Thyroid gland (tissue), 4 donors: ENCODE measurements around the gene COTL1. TPM values are rescaled to one million over a fixed set of nuclear protein-coding genes. Genes with fewer than 3 reads are reported as not detected.

Experiments used
- DNase-seq, 2 donors: peaks; one replicate each; pipeline ENCODE4 v3.0.0-alpha.2; 2019
- H3K27ac ChIP-seq, 3 donors: fragments of 200-600 bp; sonication (generic); 1 replicate in 2 of 3; 2 replicates in 1 of 3; pipeline ENCODE4 v1.5.1; 2016 to 2019; ENCODE audit warnings: mild to moderate bottlenecking in 1 of 3, moderate library complexity in 1 of 3
- H3K27me3 ChIP-seq: fragments of 200-600 bp; sonication (generic); one replicate; pipeline ENCODE4 v1.5.1; 2019
- H3K36me3 ChIP-seq, 2 donors: fragments of 200-600 bp; sonication (generic); one replicate each; pipeline ENCODE4 v1.5.1; 2016 to 2019
- H3K4me1 ChIP-seq, 2 donors: fragments of 200-600 bp; sonication (generic); one replicate each; pipeline ENCODE4 v1.5.1; 2017 to 2019
- H3K4me3 ChIP-seq, 3 donors: fragments of 200-600 bp; sonication (generic); replicated peaks in 1 of 3; 1 replicate in 2 of 3; 2 replicates in 1 of 3; pipeline ENCODE4 v1.5.1; 2016; ENCODE audit warnings: mild to moderate bottlenecking in 1 of 3
- H3K9me3 ChIP-seq: fragments of 200-600 bp; sonication (generic); one replicate; pipeline ENCODE4 v1.5.1; 2017
- CTCF ChIP-seq, 6 experiments: fragments of 200-600 bp in 3 of 6; fragments of 450-650 bp in 3 of 6; sonication (generic) in 3 of 6; IDR thresholded peaks; one replicate each; pipeline ENCODE4 v1.5.1; 2016 to 2019; ENCODE audit warnings: antibody characterized with exemption in 6 of 6, mild to moderate bottlenecking in 2 of 6, inconsistent platforms in 1 of 6, moderate library complexity in 1 of 6
- POLR2A ChIP-seq, 2 donors: fragments of 450-650 bp; IDR thresholded peaks; one replicate each; pipeline ENCODE4 v1.6.1; 2017; ENCODE audit warnings: antibody characterized with exemption in 2 of 2, mild to moderate bottlenecking in 2 of 2, moderate library complexity in 1 of 2
- WGBS, 2 donors: methylation state at CpG; one replicate each; pipeline ENCODE4 v1.1.5; 2017; 5-methylcytosine and 5-hydroxymethylcytosine counted together
- intact Hi-C: fragments of 100-400 bp; cut with DNase I; formaldehyde crosslinking; loops from one replicate; pipeline ENCODE4 v1.15.1; 2023
- total RNA-seq, 4 donors: library from RNA; depleted of rRNA; stranded (reverse); fragments of >200 nt; gene quantifications; one replicate each; pipeline ENCODE4 v1.2.3, GENCODE V29; 2016

The COTL1 gene
- total RNA-seq, 4 donors from 2014 or later, result 26.0 to 39.7 (median 31.4) TPM

- DNase-seq, result peak; percentile 82 to 86
- intact Hi-C loops, result no loop called here
- H3K27ac ChIP-seq, result peak overlapping the region; percentile 49 to 76 (median 70)
- no peaks in the 10 kb centered on the region for H3K27me3 ChIP-seq
- H3K4me1 ChIP-seq, result peaks cover 0 to 7% of the 10 kb centered on the region in 2 donors
- H3K9me3 ChIP-seq, result no peaks in the 10 kb centered on the region
- TF ChIP-seq POLR2A (IDR thresholded peaks at IDR 0.05), result no peak
- TF ChIP-seq CTCF (IDR thresholded peaks at IDR 0.05), result peak in 4 of 6 experiments; percentile 19 to 54 (median 36)
- no peaks in the 10 kb centered on the region for H3K36me3 ChIP-seq
- no peak overlapping the region for H3K4me3 ChIP-seq
- WGBS, 2 donors, result 37 to 38% methylated on average over 9 to 12 of the region's 12 CpGs
Observed at GRCh38 chr16:84574191-84574590, 43.7 kb downstream of the COTL1 start.

GRCh38 chr16:84572096-84572495 lies 45.8 kb downstream of the COTL1 start:
- TF ChIP-seq POLR2A (IDR thresholded peaks at IDR 0.05) (no peak), CTCF (IDR thresholded peaks at IDR 0.05) (no peak)
- H3K9me3 ChIP-seq, result no peaks in the 10 kb centered on the region
- H3K4me1 ChIP-seq, result peaks cover 0 to 6% of the 10 kb centered on the region in 2 donors
- no peaks in the 10 kb centered on the region for H3K27me3 ChIP-seq
- no peak overlapping the region for H3K27ac ChIP-seq
- WGBS, 2 donors, result 79 to 89% methylated on average over 5 of the region's 5 CpGs
- no peaks in the 10 kb centered on the region for H3K36me3 ChIP-seq
- no peak for DNase-seq
- intact Hi-C loops, result no loop called here
- no peak overlapping the region for H3K4me3 ChIP-seq

DNA sequence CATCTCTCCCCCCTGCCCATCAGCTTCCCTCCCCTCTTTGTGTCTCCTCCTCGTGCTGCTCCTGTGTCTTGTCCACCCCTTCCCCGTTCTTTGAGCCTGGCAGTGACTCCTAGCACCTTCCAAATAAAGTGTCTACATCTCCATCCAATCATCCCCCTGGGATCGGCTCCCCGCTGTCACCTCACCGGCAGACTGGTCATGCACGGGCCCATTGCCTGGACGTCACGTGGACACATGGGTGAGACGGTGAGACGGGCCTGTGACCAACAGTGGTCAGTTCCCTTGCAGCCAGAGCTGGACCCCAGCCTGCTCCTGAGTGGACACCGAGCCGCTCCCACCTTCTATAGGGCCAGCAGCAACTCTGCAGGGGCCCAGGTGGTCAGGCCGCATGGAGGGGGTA lies 46.4 kb downstream of the COTL1 start:
- TF ChIP-seq CTCF (IDR thresholded peaks at IDR 0.05), result no peak
- TF ChIP-seq POLR2A (IDR thresholded peaks at IDR 0.05), result no peak
- intact Hi-C loops, result no loop called here
- no peak overlapping the region for H3K4me3 ChIP-seq
- H3K9me3 ChIP-seq, result no peaks in the 10 kb centered on the region
- H3K36me3 ChIP-seq, result no peaks in the 10 kb centered on the region
- no peak overlapping the region for H3K27ac ChIP-seq
- peaks cover 0 to 6% of the 10 kb centered on the region in 2 donors for H3K4me1 ChIP-seq
- no peaks in the 10 kb centered on the region for H3K27me3 ChIP-seq
- no peak for DNase-seq
- WGBS, 2 donors, result 97 to 98% methylated on average over 11 to 12 of the region's 13 CpGs

DNA sequence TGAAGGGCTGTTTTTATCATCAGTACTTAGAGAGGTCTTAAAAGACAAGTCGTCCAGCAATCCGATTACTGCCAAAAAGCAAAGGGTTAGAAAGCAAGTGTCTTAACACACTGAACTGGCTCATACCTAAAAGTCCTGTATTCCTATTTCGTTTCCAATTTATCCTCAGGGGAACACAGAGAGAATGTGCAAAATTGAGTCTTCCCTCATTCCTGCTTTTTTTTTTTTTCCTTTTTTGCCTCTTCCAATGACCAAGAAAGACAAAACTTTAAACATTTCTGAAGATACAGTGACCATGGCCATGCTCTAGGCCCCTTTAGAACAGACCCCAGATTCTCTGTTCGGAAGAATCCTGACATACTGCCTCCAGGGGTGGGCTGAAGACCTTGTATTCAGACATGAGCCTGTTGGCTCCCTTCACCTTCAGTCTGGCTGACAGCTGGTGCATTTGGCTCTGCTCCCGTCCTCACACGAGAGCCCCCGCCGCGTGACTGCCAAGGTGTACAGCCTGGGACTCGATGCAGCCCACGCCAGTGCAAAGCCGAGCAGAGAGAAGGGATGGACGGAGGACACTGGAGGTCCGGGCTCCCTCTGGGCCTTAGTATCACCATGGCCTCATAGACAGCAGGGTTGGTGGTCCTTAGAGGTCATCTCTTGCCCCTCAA lies 47.0 kb downstream of the COTL1 start:
- H3K36me3 ChIP-seq, result no peaks in the 10 kb centered on the region
- no peak overlapping the region for H3K4me3 ChIP-seq
- TF ChIP-seq CTCF (IDR thresholded peaks at IDR 0.05) (no peak), POLR2A (IDR thresholded peaks at IDR 0.05) (no peak)
- H3K27me3 ChIP-seq, result no peaks in the 10 kb centered on the region
- intact Hi-C loops, result no loop called here
- no peak for DNase-seq
- 93 to 95% methylated on average over 14 of the region's 14 CpGs for WGBS, 2 donors
- H3K4me1 ChIP-seq, result peaks cover 0 to 6% of the 10 kb centered on the region in 2 donors
- H3K9me3 ChIP-seq, result no peaks in the 10 kb centered on the region
- no peak overlapping the region for H3K27ac ChIP-seq

DNA sequence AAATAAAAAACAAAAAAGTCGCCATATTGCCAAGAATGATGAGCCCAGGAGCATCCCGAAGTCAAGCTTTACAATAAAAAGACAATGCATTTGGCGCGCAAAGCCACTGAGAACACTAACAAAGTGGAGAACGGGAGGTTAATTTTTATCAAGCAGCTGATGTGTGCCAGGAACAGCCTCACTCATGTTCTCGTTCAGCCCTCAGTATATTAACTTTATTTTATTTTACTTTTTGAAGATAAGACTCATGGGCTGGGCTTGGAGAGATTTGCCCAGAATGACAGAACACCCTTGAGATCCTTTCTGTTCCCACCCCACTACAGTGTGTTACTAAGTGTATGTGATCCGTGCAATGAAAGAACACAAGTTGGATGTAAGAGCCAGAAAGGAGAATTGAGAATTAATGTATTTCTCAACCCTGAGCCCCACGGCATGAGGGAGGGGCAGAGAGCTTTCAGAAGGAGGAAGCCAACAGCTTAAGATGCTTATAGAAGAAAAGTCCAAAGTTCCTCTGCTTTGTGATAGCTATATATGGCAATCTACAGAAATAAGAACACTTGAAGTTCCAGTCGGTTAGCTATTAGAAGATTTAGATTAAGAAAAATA lies 48.4 kb downstream of the COTL1 start:
- H3K36me3 ChIP-seq, result no peaks in the 10 kb centered on the region
- H3K4me1 ChIP-seq, result peaks cover 0 to 6% of the 10 kb centered on the region in 2 donors
- no peak for TF ChIP-seq POLR2A (IDR thresholded peaks at IDR 0.05)
- no peak for TF ChIP-seq CTCF (IDR thresholded peaks at IDR 0.05)
- no peak overlapping the region for H3K4me3 ChIP-seq
- H3K27ac ChIP-seq, result no peak overlapping the region
- no peaks in the 10 kb centered on the region for H3K9me3 ChIP-seq
- intact Hi-C loops, result no loop called here
- no peak for DNase-seq
- 68 to 73% methylated on average over 9 of the region's 9 CpGs for WGBS, 2 donors
- no peaks in the 10 kb centered on the region for H3K27me3 ChIP-seq
